Spleen (tissue), 7 donors: ENCODE results near the gene AGFG1.

Experiments
- POLR2A ChIP-seq, 3 donors: fragments of 450-650 bp; IDR thresholded peaks; one replicate each; pipeline ENCODE4 v1.5.1; 2017; ENCODE audit warnings: antibody characterized with exemption in 3 of 3, mild to moderate bottlenecking in 1 of 3
- POLR2AphosphoS5 ChIP-seq, 3 donors: sonication (generic); formaldehyde crosslinking; IDR thresholded peaks; one replicate each; pipeline ENCODE4 v1.5.1; 2017; ENCODE audit warnings: antibody characterized with exemption in 3 of 3
- TF ChIP-seq, protein P1 (sequence below), 11 experiments: fragments of 200-600 bp in 7 of 11; fragments of 450-650 bp in 4 of 11; sonication (generic) in 4 of 11; IDR thresholded peaks in 8 of 11; conservative IDR thresholded peaks in 3 of 11; 1 replicate in 7 of 11; 2 replicates in 4 of 11; pipeline versions ENCODE4 v1.4.0 to v1.8.0; 2016 to 2021; ENCODE audit warnings: antibody characterized with exemption in 11 of 11, inconsistent platforms in 4 of 11, mild to moderate bottlenecking in 1 of 11
- donor health status: DM: no; HTN: no; CAD: no; lungs with moderate emphysema.
- donor health status: DM: no; HTN: no; CAD: no.
- donor health status: DM: no; HTN: no; CAD: no.

DNA sequence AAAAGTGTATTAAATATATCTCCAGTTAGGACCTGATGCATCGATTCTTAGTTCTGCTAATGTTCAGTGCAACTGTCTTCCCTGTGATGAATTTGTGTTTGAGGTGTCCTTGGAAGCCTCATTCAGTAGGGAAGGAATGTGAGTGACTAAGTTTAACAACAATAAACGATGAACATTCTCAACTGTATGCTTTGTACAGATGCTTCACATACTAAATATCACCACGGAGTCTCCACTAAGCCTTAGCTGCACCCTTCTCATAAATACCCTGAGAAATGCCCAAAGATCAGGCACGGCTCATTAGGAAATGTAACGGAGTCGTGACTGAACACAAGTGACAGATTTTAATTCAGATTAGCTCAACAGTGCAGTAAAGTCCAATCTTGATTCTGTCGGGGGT lies 24.4 kb upstream of the AGFG1 start:
- TF ChIP-seq, protein P1, sequence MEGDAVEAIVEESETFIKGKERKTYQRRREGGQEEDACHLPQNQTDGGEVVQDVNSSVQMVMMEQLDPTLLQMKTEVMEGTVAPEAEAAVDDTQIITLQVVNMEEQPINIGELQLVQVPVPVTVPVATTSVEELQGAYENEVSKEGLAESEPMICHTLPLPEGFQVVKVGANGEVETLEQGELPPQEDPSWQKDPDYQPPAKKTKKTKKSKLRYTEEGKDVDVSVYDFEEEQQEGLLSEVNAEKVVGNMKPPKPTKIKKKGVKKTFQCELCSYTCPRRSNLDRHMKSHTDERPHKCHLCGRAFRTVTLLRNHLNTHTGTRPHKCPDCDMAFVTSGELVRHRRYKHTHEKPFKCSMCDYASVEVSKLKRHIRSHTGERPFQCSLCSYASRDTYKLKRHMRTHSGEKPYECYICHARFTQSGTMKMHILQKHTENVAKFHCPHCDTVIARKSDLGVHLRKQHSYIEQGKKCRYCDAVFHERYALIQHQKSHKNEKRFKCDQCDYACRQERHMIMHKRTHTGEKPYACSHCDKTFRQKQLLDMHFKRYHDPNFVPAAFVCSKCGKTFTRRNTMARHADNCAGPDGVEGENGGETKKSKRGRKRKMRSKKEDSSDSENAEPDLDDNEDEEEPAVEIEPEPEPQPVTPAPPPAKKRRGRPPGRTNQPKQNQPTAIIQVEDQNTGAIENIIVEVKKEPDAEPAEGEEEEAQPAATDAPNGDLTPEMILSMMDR (IDR thresholded peaks at IDR 0.05 in 8 of 11, conservative IDR thresholded peaks at IDR 0.05 in 3 of 11), result no peak
- TF ChIP-seq POLR2A (IDR thresholded peaks at IDR 0.05), result no peak
- no peak for TF ChIP-seq POLR2AphosphoS5 (IDR thresholded peaks at IDR 0.05)
